ENCODE results near the gene CELA2B.
"Not testable (repeated sequence)": the region's sequence is repeated elsewhere in the genome, so short reads cannot be mapped to it uniquely, and the experiment has no call there.

Gene CELA2B

DNA sequence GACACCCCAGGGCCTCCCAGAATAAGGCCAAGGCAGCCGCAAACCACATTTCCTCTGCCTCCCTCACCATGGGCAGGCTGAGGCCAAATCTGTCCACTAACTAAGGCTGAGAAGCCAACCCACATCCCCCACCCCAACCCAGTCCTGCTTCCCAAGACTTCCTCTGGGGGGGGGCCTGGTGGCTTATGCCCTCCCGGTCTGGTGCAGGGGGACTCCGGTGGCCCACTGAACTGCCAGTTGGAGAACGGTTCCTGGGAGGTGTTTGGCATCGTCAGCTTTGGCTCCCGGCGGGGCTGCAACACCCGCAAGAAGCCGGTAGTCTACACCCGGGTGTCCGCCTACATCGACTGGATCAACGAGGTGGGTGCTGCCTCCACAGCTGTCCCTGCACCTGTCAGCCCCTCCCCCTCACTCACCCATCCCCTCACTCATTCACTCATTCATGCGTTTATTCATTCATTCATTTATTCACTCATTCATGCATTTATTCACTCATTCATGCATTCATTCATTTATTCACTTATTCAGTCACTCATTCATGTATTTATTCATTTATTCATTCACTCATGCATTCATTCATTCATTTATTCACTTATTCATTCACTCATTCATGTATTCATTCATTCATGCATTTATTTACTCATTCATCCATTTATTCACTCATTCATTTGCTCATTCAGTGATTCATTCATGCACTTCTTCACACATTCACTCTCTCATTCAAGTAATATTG lies 30.3 kb upstream of the CELA2B start:
- no peak for DNase-seq

DNA sequence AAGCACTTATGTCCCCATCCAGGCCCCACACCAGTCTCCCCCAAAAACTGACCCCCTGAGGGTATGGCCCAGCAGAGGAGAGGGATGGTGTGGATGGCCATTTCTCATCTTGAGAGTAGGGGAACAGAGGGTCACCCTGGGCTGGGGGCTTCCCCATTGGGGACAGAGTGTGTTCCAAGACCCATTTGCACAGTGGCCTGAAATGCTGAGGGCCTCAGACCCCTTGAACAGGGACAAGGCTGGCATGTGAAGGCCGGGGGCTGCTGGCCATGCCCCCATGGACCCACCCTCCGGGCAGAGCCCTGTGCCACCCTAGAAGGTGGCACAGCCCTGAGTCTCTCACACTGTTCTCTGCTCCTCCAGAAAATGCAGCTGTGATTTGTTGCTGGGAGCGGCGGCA lies 29.7 kb upstream of the CELA2B start:
- DNase-seq: no peak

DNA sequence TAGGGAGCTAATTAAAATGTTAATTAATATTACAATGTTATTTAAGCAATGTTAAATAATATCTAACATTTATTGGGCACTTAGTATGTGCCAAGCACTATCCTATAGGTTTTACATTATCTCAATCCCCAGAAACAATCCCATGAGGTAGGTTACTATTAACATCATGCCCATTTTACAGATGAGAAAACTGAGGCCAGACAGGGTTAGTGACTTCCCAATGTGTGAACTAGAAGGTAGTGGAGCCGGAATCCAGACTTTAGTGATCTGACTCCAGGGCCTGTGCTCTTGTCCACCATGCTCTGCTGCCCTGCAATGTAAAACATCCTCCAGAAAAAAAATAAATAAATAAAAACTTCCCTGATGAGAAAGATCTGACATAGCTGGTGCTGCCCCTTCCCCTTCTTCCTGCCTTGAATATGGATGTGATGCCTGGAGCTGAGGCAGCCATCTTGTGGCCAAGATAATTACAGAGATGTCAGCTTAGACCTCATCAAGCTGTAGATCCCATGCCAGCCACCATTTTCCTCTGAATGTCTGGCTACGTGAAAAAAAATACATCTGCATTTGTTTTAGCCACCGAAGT lies 26.9 kb upstream of the CELA2B start:
- no peak for DNase-seq

DNA sequence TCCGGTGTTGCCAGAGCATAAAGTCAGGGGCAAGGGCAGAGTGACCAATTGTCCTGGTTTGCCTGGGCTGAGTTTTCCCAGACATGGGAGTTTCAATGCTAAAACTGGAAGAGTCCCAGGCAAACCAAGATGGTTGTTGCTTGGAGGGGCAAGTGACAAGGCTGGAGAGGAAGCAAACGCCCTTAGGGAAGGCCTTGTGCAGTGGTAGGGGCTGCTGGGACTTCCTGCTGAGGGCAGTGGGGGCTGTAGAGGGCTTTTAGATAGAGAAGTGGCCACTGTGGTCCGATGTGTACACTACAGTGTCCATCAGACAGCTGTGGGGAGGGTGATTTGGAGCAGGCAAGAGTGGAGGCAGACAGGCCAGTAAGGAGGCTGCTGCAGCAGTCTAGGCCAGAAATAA lies 26.3 kb upstream of the CELA2B start:
- DNase-seq: no peak

DNA sequence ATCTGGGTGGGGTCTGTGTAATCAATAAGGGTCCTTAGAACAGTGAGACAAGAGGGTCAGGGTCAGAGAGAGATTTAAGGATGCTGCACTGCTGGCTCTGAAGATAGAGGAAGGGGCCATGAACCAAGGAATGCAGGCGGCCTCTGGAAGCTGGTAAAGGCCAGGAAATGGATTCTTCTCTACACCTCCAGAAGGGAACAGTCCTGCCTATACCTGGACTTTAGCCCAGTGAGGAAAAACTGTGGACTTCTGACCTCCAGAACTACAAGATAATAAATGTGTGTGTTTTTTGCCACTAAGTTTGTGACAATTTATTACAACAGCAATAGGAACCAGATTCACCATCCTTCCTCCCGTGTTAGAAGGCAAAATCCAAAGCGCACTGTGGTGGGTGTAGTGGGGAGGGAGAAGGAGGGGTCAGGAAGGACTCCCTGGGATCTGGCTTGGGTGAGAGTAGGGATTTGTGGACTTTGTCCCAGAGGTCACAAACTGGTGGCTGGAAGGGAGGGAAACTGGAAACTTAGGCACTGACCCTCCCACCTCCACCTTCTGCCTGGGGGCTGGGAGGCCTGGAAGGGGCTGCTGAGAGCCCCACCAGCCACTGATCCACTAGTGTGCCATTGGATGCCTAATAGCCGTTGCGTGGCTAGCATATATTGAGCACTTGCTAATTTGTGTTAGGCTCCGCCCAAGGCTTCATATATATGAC lies 24.7 kb upstream of the CELA2B start:
- DNase-seq: no peak

DNA sequence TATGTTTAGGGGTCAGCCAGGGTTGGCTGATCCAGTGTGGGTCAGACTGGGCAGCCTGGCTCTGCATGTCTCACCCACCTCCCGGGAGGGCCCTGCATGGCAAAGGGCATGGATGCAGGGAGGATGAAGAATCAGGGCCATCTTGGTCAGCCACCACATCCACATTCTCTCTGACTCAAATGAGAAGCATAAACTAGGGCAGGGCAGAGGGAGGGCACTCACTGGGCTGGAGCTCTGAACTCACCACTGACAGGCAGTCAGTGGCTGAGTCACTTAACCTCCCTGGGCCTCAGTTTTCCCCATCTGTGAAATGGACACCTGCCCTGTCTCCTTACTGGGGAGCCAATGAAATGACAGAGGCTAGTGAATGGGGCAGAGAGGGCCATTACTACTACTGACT lies 23.7 kb upstream of the CELA2B start:
- no peak for DNase-seq

DNA sequence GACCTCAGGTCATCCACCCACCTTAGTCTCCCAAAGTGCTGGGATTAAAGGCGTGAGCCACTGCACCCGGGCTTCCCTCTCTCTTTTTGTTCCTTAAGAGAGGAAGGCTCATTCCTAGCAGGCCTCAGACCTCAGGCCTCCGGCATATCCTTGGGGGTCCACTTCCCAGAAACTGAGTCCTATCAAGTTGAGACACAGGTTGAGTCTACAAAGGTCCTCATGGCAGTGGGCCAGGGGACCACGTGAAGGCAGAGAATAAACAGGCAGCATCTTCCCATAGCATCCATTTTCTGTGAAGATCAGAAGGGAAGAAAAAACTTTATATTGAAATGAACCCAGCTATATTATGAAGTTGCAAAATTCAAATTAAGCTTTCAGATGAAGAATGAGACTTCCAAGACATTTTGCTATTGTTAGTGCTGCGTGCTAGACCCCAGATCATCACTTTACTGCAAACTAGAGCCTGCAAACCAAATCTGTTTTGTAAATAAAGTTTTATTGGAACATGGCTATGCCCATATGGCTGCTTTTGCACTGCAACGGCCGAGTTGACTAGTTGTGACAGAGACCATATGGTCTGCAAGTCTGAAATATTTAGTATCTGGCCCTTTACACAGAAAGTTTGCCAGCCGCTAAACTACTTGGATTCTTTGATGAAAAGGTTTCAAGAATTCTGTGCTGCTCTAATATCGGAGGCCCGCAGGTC lies 22.9 kb upstream of the CELA2B start:
- DNase-seq: no peak

DNA sequence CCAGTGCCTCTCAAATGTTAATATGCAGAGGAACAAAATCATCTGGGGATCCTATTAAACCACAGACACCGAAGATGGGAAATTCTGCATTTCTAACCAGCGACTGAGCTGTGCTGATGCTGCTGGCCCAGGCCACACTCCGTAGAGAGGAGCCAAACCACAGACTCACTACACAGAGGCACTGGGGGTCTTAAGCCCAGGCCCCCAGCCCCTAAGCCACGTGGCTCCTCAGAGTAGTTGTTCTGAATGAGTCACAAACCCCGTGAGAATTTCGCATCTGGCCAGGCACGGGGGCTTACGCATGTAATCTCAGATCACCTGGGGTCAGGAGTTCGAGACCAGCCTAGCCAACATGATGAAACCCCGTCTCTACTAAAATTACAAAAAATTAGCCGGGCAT lies 22.2 kb upstream of the CELA2B start:
- DNase-seq: no peak

DNA sequence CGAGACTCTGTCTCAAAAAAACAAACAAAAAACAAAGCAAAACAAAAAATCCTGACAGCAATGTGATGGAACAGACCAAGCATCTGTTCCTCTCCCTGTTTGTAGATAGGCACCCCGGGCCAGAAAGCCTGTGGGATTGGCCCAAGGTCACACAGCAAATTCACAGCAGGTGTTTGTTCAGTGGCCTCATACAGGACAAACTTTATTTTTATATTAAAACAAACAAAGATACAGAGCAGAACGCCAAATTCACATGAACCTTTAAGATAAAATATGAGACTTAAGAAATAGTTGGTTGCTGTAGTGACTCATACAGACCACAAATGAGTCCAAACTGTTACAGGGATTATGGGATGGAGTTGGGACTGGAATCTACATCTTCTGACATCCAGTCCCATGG lies 21.6 kb upstream of the CELA2B start:
- DNase-seq: no peak

DNA sequence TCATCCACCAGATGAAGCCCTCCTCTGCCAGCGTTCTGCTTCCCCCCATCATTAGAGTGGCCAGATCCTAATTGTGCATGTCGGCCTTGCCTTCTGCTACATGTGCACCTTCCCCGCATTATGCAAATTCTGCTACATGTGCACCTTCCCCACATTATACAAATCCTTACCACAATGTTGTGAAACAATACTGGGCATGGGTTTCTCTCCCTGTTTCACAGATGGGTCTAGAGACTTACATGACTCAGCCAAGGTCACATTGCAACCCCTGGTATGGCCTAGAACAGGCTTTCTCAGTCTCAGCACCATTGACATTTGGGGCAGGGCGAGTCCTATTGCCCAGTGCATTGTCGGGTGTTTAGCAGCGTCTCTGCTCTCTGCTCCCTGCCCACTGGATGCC lies 20.4 kb upstream of the CELA2B start:
- no peak for DNase-seq

DNA sequence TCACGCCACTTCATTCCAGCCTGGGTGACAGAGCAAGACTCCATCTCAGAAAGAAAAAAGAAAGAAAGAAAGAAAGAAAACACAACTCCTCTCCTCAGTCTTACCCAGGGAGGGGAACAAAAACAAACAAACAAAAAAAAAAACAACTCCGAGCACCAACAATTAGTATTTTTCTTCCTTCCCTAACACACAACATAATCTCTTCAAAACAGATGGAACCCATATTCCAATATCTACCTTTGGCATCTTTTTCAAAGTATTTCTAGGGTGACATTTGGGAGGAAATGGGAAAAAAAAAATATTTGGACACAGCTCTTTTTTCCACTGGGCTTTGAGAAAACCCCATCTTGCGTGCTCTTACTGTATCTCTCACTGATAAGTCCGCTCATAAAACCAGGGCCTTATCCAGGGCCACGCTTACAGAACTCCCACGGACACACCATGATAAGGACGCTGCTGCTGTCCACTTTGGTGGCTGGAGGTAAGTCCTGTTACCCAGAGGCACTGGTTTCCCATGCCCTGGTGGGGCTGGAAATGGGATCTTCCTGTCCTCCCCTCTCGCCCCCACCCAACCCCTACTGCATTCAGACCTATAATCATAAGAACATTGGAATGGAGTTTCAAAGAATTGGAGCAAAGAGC lies 19.5 kb upstream of the CELA2B start, which contains the start of gene CELA2A:
Gene CELA2A, plus strand, starts transcription at position 420 of the 642 bp plus-strand sequence. Its CDS starts 22 bp downstream, at position 442.
- DNase-seq: no peak

DNA sequence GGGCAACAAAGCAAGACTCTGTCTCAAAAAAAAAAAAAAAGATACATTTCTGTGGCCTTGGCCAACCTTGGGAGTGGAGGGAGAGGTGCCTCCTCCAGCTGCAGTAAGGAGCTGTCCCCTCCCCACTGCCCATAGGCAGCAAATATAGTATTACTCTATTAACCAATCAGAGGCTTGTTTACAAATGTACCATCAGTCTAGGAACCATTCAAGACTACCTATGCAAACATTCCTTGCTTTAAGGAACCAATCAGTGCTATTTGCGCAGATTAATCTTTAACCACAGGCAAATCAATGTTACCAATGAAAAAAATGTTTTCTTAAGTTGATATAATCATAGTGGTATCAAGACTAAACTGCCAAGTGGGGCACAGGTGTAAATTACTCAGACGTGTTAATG lies 18.3 kb upstream of the CELA2B start:
- no peak for DNase-seq

DNA sequence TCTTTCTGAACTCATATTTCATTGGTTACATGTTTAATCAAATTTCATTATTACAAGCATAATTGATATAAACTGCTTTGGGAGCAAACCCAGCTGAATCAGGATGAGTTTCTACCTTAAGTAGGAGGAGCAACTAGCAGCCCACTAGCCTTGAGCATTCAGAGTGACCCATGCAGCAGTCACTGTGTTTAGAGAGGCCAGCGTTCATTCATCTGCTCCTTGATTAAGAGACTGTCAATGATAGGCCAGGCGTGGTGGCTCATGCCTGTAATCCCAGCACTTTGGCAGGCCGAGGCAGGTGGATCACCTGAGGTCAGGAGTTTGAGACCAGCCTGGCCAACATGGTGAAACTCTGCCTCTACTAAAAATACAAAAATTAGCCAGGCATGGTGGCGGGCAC lies 17.5 kb upstream of the CELA2B start:
- DNase-seq: not testable (repeated sequence)

DNA sequence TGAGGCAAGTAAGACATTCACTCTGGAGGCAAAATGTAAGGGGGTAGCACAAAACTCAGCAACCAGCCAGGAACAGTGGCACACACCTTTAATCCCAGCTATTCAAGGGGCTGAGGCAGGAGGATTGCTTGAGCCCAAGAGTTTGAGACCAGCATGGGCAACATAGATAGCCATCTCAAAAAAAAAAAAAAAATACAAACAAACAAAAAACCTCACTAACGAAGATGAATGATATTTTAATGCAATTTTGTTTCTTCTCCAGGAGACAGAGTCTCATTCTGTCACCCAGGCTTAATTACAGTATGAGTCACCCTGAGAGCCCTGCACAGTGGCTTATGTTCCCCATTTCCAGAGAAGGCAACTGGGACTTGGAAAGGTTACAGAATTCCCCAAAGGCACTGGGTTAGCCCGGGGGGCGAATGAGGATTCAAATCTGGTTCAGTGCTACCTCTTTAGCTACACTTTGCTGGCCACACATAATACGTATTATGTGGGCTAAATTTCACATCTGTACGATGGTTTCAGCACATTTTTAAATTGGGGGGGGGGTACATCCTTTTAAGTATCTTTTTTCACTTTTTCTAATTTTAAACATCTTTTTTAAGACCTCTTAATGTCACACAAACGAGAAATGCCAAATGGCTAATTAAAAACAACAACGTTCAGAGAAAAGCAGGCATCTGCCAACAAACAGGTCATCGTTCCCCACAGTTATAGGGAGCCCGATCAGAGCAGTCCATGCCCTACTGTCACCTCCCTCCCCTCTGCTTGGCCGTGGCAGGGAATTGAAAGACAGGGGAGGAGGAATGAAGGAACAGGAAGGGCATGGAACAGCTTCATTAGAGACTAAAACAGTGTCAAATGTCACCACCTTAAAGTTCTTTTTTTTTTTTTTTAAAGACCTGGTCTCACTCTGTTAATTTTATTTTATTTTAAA lies 15.9 kb upstream of the CELA2B start:
- peak in 1 of 2 donors; percentile 6 for DNase-seq

DNA sequence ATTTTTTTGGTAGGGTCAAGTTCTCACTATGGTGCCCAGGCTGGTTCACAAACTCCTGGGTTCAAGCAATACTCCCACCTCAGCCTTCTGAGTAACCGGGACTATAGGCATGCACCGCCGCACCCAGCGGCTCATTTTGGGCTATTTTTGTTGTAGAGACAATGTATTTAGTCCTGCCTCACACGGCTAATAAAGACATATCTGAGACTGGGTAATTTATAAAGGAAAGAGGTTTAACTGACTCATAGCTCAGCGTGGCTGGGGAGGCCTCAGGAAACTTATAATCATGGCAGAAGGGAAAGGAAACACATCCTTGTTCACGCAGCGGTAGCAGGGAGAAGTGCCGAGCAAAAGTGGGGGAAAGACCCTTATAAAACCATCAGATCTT lies 15.2 kb upstream of the CELA2B start:
- DNase-seq: no peak

DNA sequence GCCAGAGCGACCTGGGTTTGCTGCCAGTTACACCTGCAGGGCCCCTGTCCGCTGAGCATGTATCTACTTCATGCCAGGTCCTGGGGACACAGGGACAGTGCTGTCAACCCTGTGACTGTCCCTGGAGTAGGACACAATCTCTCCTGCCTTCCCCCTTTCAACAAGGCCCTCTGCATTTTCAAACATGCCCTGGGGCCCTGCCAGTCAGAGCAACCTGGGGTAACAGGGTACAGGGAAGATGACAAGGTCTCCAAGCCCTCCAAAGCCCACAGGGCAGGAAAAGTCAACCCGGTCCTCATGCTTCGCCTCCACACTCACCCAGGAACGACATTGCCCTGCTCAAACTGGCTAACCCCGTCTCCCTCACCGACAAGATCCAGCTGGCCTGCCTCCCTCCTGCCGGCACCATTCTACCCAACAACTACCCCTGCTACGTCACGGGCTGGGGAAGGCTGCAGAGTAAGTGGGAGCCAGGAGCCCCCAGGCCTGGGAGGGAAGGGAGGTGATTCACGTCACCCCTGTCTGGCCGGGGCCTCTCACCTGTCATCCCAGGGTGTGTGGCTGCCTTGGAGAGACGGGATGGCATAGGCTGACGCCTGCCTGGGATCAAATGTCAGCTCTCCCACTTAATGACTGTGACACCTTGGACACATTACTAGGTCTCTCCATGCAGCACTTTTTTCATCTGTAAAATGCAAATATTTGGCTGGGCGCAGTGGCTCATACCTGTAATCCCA lies 12.7 kb upstream of the CELA2B start:
- DNase-seq: not testable (repeated sequence)

DNA sequence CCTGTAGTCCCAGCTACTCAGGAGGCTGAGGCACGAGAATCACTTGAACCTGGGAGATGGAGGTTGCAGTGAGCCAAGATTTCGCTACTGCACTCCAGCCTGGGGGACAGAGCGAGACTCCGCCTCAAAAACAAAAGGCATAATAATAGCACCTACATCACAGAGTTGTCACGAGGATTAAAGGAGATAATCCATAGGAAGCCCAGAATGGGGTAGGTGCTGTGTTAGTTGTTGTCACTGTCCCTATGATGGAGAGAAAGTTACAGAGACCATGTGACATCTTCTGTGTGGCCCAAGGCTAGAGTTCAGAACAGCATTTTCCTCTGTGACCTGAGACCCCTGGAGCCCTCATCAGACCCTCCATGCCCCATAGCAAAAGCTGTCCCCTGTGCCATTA lies 12.0 kb upstream of the CELA2B start:
- DNase-seq: not testable (repeated sequence)

DNA sequence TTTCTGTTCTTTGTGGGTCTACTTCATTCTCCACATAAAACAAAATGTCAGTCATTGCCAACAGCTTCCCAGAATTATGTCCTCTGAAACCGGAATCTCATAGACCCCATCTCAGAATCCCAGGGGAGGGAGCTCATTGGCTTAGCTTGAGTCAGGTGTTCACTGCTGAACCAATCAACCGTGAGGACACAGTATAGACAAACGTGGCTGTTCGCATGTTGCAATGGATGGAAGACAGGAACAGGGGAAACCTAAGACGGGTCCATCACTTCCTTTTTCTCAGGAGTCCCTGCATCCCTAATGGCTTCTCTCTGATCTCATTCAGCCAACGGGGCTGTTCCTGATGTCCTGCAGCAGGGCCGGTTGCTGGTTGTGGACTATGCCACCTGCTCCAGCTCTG lies 10.2 kb upstream of the CELA2B start:
- DNase-seq: no peak

DNA sequence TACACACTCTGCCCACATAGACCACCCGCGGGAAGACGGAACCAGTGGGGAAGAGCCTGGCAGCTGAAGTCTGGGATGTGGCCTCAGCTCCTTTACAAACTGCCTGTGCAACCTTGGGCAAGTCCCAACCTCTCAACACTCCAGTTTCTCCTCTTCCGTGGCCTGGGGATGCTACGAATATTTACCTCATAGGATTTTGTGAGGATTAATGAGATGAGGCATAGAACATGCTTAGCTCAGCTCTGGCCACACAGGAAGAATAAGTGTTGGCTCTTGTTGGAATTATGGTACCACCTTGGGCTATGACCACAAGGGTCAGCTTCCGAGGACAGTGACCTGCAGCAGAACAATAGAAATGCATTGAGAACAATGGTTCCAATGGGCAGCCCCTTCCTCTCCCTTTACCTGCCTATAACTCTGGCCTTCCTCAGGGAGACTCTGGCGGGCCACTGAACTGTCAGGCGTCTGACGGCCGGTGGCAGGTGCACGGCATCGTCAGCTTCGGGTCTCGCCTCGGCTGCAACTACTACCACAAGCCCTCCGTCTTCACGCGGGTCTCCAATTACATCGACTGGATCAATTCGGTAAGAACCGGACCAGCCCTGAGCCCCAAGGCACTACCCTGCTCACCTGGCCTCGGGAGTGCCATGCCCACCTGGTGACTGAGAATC lies 8.8 kb upstream of the CELA2B start:
- not testable (repeated sequence) for DNase-seq

DNA sequence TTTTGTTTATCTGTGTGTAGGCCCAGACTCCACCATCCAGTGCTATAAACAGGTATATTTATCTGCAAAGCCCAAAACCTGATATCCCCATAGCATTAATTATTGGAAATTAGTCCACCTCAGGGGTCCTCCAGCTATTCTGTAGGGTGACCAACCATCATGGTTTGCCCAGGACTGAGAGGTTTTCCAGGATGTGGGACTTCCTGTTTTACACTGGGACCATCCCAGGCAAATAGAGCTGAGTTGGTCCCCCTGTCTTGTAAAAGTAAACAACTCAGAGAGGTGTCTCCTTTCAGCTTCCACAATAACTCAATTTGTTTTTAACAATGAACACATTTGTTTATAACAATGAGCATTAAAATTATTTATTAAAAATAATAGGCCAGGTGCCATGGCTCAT lies 7.8 kb upstream of the CELA2B start:
- no peak for DNase-seq

DNA sequence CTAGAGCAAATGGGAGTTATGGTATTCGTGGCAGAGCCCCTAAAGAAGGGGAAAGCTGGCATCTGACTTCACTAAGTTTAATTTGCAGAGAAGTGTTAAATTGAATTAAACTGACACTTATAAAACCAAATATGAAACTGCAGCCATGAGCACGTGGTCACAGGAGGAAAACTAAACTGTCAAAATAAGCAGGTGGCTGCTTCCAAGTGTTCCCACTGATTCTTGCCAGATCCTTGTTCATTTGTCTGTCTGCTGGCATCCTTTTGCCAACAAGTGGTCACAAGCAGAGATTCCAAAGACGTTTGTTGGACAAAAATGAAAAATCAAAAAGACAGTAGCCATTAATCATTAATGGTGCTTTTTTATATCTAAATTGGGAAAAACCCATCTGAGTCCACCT lies 6.5 kb upstream of the CELA2B start:
- no peak for DNase-seq

Measured in hippocampal formation (tissue), 2 donors.